H9 (cell line): ENCODE results near the gene MOB3A. TPM values are rescaled to one million over a fixed set of nuclear protein-coding genes. Genes with fewer than 3 reads are reported as not detected.

Experiments
- DNase-seq: peaks from one replicate; pipeline ENCODE4 v3.0.0-alpha.2; 2017
- H2AFZ ChIP-seq: one replicate; pipeline ENCODE4 v1.6.1; 2013; ENCODE audit warnings: mild to moderate bottlenecking, low read length, control low read depth, moderate library complexity
- H2AK5ac ChIP-seq: 2 replicates; pipeline ENCODE4 v1.6.1; 2013; ENCODE audit warnings: low read length, control low read depth, mixed read lengths; ENCODE audit not compliant: insufficient read length
- H2BK120ac ChIP-seq: one replicate; pipeline ENCODE4 v1.6.1; 2013; ENCODE audit warnings: low read depth, mild to moderate bottlenecking, low read length, control low read depth, inconsistent platforms; ENCODE audit not compliant: poor library complexity, severe bottlenecking
- H2BK12ac ChIP-seq: 2 replicates; pipeline ENCODE4 v1.6.1; 2013; ENCODE audit warnings: low read length, control low read depth, mixed read lengths, low read depth; ENCODE audit not compliant: insufficient read length
- H2BK15ac ChIP-seq: 2 replicates; pipeline ENCODE4 v1.6.1; 2013; ENCODE audit warnings: low read depth, low read length, control low read depth
- H2BK20ac ChIP-seq: one replicate; pipeline ENCODE4 v1.6.1; 2013; ENCODE audit warnings: low read depth, mild to moderate bottlenecking, low read length, control low read depth, inconsistent platforms; ENCODE audit not compliant: poor library complexity, severe bottlenecking
- H2BK5ac ChIP-seq: 2 replicates; pipeline ENCODE4 v1.6.1; 2013; ENCODE audit warnings: low read length, control low read depth, mixed read lengths; ENCODE audit not compliant: insufficient read length
- H3K14ac ChIP-seq: 2 replicates; pipeline ENCODE4 v1.6.1; 2013; ENCODE audit warnings: low read length, control low read depth; ENCODE audit not compliant: insufficient read depth
- H3K18ac ChIP-seq: 2 replicates; pipeline ENCODE4 v1.6.1; 2013; ENCODE audit warnings: low read depth, mild to moderate bottlenecking, mixed read lengths, low read length, control low read depth; ENCODE audit not compliant: insufficient read length
- H3K23ac ChIP-seq: 2 replicates; pipeline ENCODE4 v1.6.1; 2013; ENCODE audit warnings: low read length, control low read depth, mixed read lengths, low read depth; ENCODE audit not compliant: insufficient read length
- H3K23me2 ChIP-seq: 2 replicates; pipeline ENCODE4 v1.6.1; 2013; ENCODE audit warnings: low read depth, mild to moderate bottlenecking, mixed read lengths, low read length, control low read depth; ENCODE audit not compliant: insufficient read length, poor library complexity, severe bottlenecking
- H3K27ac ChIP-seq: 2 replicates; pipeline ENCODE4 v1.5.1; 2013; ENCODE audit warnings: low read length, control low read depth, mixed read lengths, low read depth; ENCODE audit not compliant: insufficient read length
- H3K27me3 ChIP-seq: 2 replicates; pipeline ENCODE4 v1.6.1; 2013; ENCODE audit warnings: low read length, control low read depth, inconsistent platforms; ENCODE audit not compliant: insufficient read depth
- H3K4ac ChIP-seq: 2 replicates; pipeline ENCODE4 v1.6.1; 2013; ENCODE audit warnings: low read depth, mild to moderate bottlenecking, control low read depth, inconsistent platforms, low read length, moderate library complexity
- H3K4me1 ChIP-seq: 2 replicates; pipeline ENCODE4 v1.6.1; 2013; ENCODE audit warnings: low read length, control low read depth, inconsistent platforms; ENCODE audit not compliant: insufficient read depth
- H3K4me2 ChIP-seq: 2 replicates; pipeline ENCODE4 v1.6.1; 2013; ENCODE audit warnings: low read length, control low read depth, mixed read lengths; ENCODE audit not compliant: insufficient read length, insufficient read depth
- H3K56ac ChIP-seq: 2 replicates; pipeline ENCODE4 v1.6.1; 2013; ENCODE audit warnings: low read depth, mild to moderate bottlenecking, mixed read lengths, low read length, control low read depth; ENCODE audit not compliant: insufficient read length
- H3K79me1 ChIP-seq: 2 replicates; pipeline ENCODE4 v1.6.1; 2013; ENCODE audit warnings: low read depth, mild to moderate bottlenecking, moderate library complexity, low read length, control low read depth, inconsistent platforms; ENCODE audit not compliant: insufficient read depth, poor library complexity, severe bottlenecking
- H3K79me2 ChIP-seq: 2 replicates; pipeline ENCODE4 v1.6.1; 2013; ENCODE audit warnings: low read length, control low read depth, inconsistent platforms; ENCODE audit not compliant: insufficient read depth
- H3K9ac ChIP-seq: 2 replicates; pipeline ENCODE4 v1.6.1; 2013; ENCODE audit warnings: low read length, control low read depth, mixed read lengths; ENCODE audit not compliant: insufficient read length; ENCODE audit errors: extremely low read depth
- H3K9me3 ChIP-seq: one replicate; pipeline ENCODE4 v1.6.1; 2013; ENCODE audit warnings: low read depth, low read length, inconsistent platforms; ENCODE audit not compliant: control insufficient read depth
- H3T11ph ChIP-seq: one replicate; pipeline ENCODE4 v1.6.1; 2013; ENCODE audit warnings: mild to moderate bottlenecking, low read length, control low read depth, inconsistent platforms
- H4K20me1 ChIP-seq: one replicate; pipeline ENCODE4 v1.6.1; 2013; ENCODE audit not compliant: control insufficient read depth, insufficient read length, insufficient read depth
- H4K5ac ChIP-seq: 2 replicates; pipeline ENCODE4 v1.6.1; 2013; ENCODE audit warnings: low read depth, mild to moderate bottlenecking, mixed read lengths, low read length, control low read depth; ENCODE audit not compliant: insufficient read length
- H4K8ac ChIP-seq: replicated peaks from 2 replicates; pipeline ENCODE4 v1.6.1; 2013; ENCODE audit warnings: low read length, control low read depth, mixed read lengths, low read depth; ENCODE audit not compliant: insufficient read length
- H4K91ac ChIP-seq: 2 replicates; pipeline ENCODE4 v1.6.1; 2013; ENCODE audit warnings: low read depth, mild to moderate bottlenecking, moderate library complexity, mixed read lengths, low read length, control low read depth; ENCODE audit not compliant: insufficient read length
- H3K27ac Mint-ChIP-seq, 3 experiments: 2 replicates in 2 of 3; 3 replicates in 1 of 3; pipeline ENCODE4 v1.8.0; 2020 to 2021; ENCODE audit warnings: mixed read lengths in 3 of 3, mild to moderate bottlenecking in 1 of 3, moderate library complexity in 1 of 3
- H3K27me3 Mint-ChIP-seq: 2 replicates; pipeline ENCODE4 v1.8.0; 2021; ENCODE audit warnings: low read depth, mild to moderate bottlenecking, moderate library complexity, mixed read lengths
- H3K36me3 Mint-ChIP-seq, 3 experiments: 2 replicates in 2 of 3; 3 replicates in 1 of 3; pipeline ENCODE4 v1.8.0; 2020 to 2021; ENCODE audit warnings: low read depth in 3 of 3, mixed read lengths in 3 of 3; ENCODE audit not compliant: insufficient read depth in 1 of 3
- H3K4me1 Mint-ChIP-seq, 2 experiments: 2 replicates each; pipeline ENCODE4 v1.8.0; 2020; ENCODE audit warnings: mixed read lengths in 2 of 2
- H3K4me3 Mint-ChIP-seq, 2 experiments: 2 replicates in 1 of 2; 3 replicates in 1 of 2; pipeline ENCODE4 v1.8.0; 2020 to 2021; ENCODE audit warnings: mild to moderate bottlenecking in 2 of 2, mixed read lengths in 2 of 2, moderate library complexity in 1 of 2
- H3K9me3 Mint-ChIP-seq, 2 experiments: 2 replicates in 1 of 2; 3 replicates in 1 of 2; pipeline ENCODE4 v1.8.0; 2020; ENCODE audit warnings: mild to moderate bottlenecking in 2 of 2, mixed read lengths in 2 of 2, moderate library complexity in 1 of 2
- WGBS: extraction: QIAGEN DNeasy Blood & Tissue Kit; methylation state at CpG from one replicate; pipeline ENCODE4 v1.1.7; 2013; ENCODE audit warnings: missing lambda C conversion rate, low lambda C conversion rate, mixed read lengths; ENCODE audit not compliant: insufficient read length; ENCODE audit errors: extremely low coverage; 5-methylcytosine and 5-hydroxymethylcytosine counted together
- total RNA-seq: library from RNA; stranded (reverse); gene quantifications from 2 replicates; pipeline ENCODE4 v1.2.1, GENCODE V29; 2021
- TF ChIP-seq, protein P1 (sequence below): fragments of 200-600 bp; sonication (generic); conservative IDR thresholded peaks from 3 replicates; pipeline ENCODE4 v1.8.0; 2021; ENCODE audit warnings: antibody characterized with exemption, mild to moderate bottlenecking

The MOB3A gene
- total RNA-seq, 1 experiment from 2014 or later = 11.5 TPM

DNA sequence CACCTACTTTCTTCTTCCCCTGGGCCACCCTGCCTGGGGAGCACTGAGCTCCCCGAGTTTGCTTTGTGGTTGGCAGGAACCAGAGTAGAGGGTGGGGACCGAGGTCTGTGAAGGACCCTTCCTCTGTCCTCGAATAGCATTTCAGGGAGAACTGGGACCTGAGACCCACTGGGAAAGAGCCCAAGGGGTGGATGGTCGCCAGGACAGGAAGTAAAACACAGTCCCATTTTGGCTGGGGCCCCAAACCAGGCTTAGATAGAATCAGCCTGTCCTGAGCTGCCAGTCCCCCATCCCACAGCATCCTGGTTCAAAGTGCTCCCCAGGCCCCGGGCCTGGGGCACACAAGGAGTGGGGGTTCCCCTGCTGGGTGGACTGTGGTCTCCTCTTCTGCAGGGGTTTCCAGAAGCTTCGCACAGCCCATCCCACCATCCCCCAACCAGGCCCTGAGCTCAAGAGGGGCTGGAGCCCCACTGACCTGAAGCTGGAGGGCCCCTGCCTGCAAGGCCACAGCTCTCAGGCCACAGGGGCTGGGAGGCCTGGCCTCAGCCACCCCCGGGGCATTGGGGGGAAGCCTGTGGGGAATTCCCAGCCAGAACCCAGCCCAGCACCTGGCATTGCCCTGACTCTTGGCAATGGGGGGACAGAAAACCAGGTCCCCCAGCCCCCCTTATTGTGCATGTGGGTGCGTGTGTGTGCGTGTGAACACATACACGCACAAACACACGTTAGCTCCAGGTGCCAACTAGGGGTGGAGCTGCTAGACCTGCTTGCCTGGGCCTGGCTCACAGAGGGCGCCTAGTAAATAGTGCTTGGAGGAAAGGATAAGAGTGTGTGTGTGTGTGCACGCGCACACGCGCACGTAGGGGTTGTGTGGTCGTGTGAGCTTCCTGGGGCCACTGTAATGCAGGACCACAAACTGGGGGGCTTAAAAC lies 44.1 kb downstream of the MOB3A start:
- peaks cover 9% of the 10 kb centered on the region for H3K23me2 ChIP-seq
- no peaks in the 10 kb centered on the region for H3K9me3 ChIP-seq
- H3K4ac ChIP-seq = no peak overlapping the region
- H2BK12ac ChIP-seq = no peak overlapping the region
- no peak overlapping the region for H2BK120ac ChIP-seq
- H3K4me1 Mint-ChIP-seq = peaks cover 7 to 18% of the 10 kb centered on the region in 2 experiments; a peak in 3 of 4 replicates
- H3K27ac ChIP-seq = no peak overlapping the region
- H3K79me2 ChIP-seq = peaks cover 11% of the 10 kb centered on the region; the same call in 1 of the 2 replicates
- no peak overlapping the region for H3T11ph ChIP-seq
- no peak overlapping the region for H3K23ac ChIP-seq
- H3K56ac ChIP-seq = no peak overlapping the region
- peak overlapping the region; percentile 61 to 79 for H3K4me3 Mint-ChIP-seq
- no CpG with 5 or more reads among the region's 18 CpGs for WGBS
- H4K20me1 ChIP-seq = no peaks in the 10 kb centered on the region
- no peak overlapping the region for H2AFZ ChIP-seq
- no peak overlapping the region for H2BK15ac ChIP-seq
- no peak overlapping the region for H2BK20ac ChIP-seq
- peak; percentile 30 for DNase-seq
- no peak overlapping the region for H4K8ac ChIP-seq
- H4K91ac ChIP-seq = peak overlapping the region; percentile 15
- H3K4me1 ChIP-seq = no peaks in the 10 kb centered on the region
- TF ChIP-seq, protein P1, sequence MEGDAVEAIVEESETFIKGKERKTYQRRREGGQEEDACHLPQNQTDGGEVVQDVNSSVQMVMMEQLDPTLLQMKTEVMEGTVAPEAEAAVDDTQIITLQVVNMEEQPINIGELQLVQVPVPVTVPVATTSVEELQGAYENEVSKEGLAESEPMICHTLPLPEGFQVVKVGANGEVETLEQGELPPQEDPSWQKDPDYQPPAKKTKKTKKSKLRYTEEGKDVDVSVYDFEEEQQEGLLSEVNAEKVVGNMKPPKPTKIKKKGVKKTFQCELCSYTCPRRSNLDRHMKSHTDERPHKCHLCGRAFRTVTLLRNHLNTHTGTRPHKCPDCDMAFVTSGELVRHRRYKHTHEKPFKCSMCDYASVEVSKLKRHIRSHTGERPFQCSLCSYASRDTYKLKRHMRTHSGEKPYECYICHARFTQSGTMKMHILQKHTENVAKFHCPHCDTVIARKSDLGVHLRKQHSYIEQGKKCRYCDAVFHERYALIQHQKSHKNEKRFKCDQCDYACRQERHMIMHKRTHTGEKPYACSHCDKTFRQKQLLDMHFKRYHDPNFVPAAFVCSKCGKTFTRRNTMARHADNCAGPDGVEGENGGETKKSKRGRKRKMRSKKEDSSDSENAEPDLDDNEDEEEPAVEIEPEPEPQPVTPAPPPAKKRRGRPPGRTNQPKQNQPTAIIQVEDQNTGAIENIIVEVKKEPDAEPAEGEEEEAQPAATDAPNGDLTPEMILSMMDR = no peak
- peak overlapping the region; percentile 9 for H3K18ac ChIP-seq
- H2AK5ac ChIP-seq = no peak overlapping the region
- no peaks in the 10 kb centered on the region for H3K27me3 ChIP-seq
- H2BK5ac ChIP-seq = no peak overlapping the region
- H3K14ac ChIP-seq = 0 out of 2 replicates have a peak overlapping the region, but pooled peaks have one; percentile 41
- no peak overlapping the region for H4K5ac ChIP-seq
- peak overlapping the region; percentile 34 for H3K4me2 ChIP-seq
- peaks cover 3% of the 10 kb centered on the region for H3K79me1 ChIP-seq
- no peaks in the 10 kb centered on the region for H3K27me3 Mint-ChIP-seq
- H3K27ac Mint-ChIP-seq = peak overlapping the region in 2 of 3 experiments; percentile 76 to 91; a peak in 4 of 7 replicates
- no peaks in the 10 kb centered on the region for H3K36me3 Mint-ChIP-seq
- no peak overlapping the region for H3K9ac ChIP-seq
- no peaks in the 10 kb centered on the region for H3K9me3 Mint-ChIP-seq
